Neuron (in vitro differentiated cells): ENCODE measurements around the gene PID1.

Source experiments
- H2AFZ ChIP-seq: one replicate; pipeline ENCODE4 v1.6.1; 2013; ENCODE audit warnings: low read depth, mild to moderate bottlenecking, inconsistent platforms, low read length, moderate library complexity
- H3K27me3 ChIP-seq: one replicate; pipeline ENCODE4 v1.6.1; 2013; ENCODE audit warnings: low read length; ENCODE audit not compliant: insufficient read depth
- H3K36me3 ChIP-seq: one replicate; pipeline ENCODE4 v1.6.1; 2013; ENCODE audit warnings: low read length; ENCODE audit not compliant: insufficient read depth
- H3K4me1 ChIP-seq: one replicate; pipeline ENCODE4 v1.6.1; 2013; ENCODE audit warnings: low read length; ENCODE audit not compliant: insufficient read depth
- H3K4me3 ChIP-seq: 2 replicates; pipeline ENCODE4 v1.5.1; 2013; ENCODE audit warnings: mild to moderate bottlenecking, low read length, moderate library complexity
- H3K9me3 ChIP-seq: one replicate; pipeline ENCODE4 v1.6.1; 2013; ENCODE audit warnings: low read length

The PID1 gene

GRCh38 chr2:229230256-229230655, 40.8 kb downstream of the PID1 start:
- no peak overlapping the region for H3K4me3 ChIP-seq

GRCh38 chr2:229226382-229226781, 44.7 kb downstream of the PID1 start:
- no peaks in the 10 kb centered on the region for H3K27me3 ChIP-seq
- no peaks in the 10 kb centered on the region for H3K4me1 ChIP-seq
- no peaks in the 10 kb centered on the region for H3K36me3 ChIP-seq
- no peaks in the 10 kb centered on the region for H3K9me3 ChIP-seq
- H3K4me3 ChIP-seq: no peak overlapping the region
- no peak overlapping the region for H2AFZ ChIP-seq

More at GRCh38 chr2:229230256-229230655, 40.8 kb downstream of the PID1 start:
- H3K36me3 ChIP-seq: no peaks in the 10 kb centered on the region
- H3K4me1 ChIP-seq: no peaks in the 10 kb centered on the region
- no peak overlapping the region for H2AFZ ChIP-seq
- no peaks in the 10 kb centered on the region for H3K9me3 ChIP-seq
- no peaks in the 10 kb centered on the region for H3K27me3 ChIP-seq

- Histone ChIP-seq H3K4me3 (no peak overlapping the region), H3K9me3 (no peaks in the 10 kb centered on the region), H3K4me1 (no peaks in the 10 kb centered on the region), H3K36me3 (no peaks in the 10 kb centered on the region), H2AFZ (no peak overlapping the region), H3K27me3 (no peaks in the 10 kb centered on the region)
Measured at GRCh38 chr2:229223107-229223506, 48.0 kb downstream of the PID1 start.

GRCh38 chr2:229221641-229222040, 49.4 kb downstream of the PID1 start:
- no peaks in the 10 kb centered on the region for H3K9me3 ChIP-seq
- no peaks in the 10 kb centered on the region for H3K4me1 ChIP-seq
- H3K27me3 ChIP-seq: no peaks in the 10 kb centered on the region
- H3K4me3 ChIP-seq: no peak overlapping the region
- no peak overlapping the region for H2AFZ ChIP-seq
- H3K36me3 ChIP-seq: no peaks in the 10 kb centered on the region

- Histone ChIP-seq H3K4me1 (no peaks in the 10 kb centered on the region), H3K36me3 (no peaks in the 10 kb centered on the region), H3K4me3 (no peak overlapping the region), H3K9me3 (no peaks in the 10 kb centered on the region), H2AFZ (no peak overlapping the region), H3K27me3 (no peaks in the 10 kb centered on the region)
Measured at GRCh38 chr2:229220254-229220653, 50.8 kb downstream of the PID1 start.

GRCh38 chr2:229218329-229218921, 52.7 kb downstream of the PID1 start:
- Histone ChIP-seq H3K4me1 (no peaks in the 10 kb centered on the region), H2AFZ (no peak overlapping the region), H3K27me3 (no peaks in the 10 kb centered on the region), H3K4me3 (no peak overlapping the region), H3K9me3 (no peaks in the 10 kb centered on the region), H3K36me3 (no peaks in the 10 kb centered on the region)

GRCh38 chr2:229212241-229212640, 58.8 kb downstream of the PID1 start:
- H3K9me3 ChIP-seq: no peaks in the 10 kb centered on the region
- H3K4me3 ChIP-seq: no peak overlapping the region
- no peaks in the 10 kb centered on the region for H3K36me3 ChIP-seq
- no peaks in the 10 kb centered on the region for H3K27me3 ChIP-seq
- no peak overlapping the region for H2AFZ ChIP-seq
- no peaks in the 10 kb centered on the region for H3K4me1 ChIP-seq

GRCh38 chr2:229210641-229211040, 60.4 kb downstream of the PID1 start:
- Histone ChIP-seq H3K36me3 (no peaks in the 10 kb centered on the region), H3K4me1 (no peaks in the 10 kb centered on the region), H2AFZ (no peak overlapping the region), H3K27me3 (no peaks in the 10 kb centered on the region), H3K4me3 (no peak overlapping the region), H3K9me3 (no peaks in the 10 kb centered on the region)

- H3K36me3 ChIP-seq: no peaks in the 10 kb centered on the region
- no peak overlapping the region for H3K4me3 ChIP-seq
- H3K27me3 ChIP-seq: no peaks in the 10 kb centered on the region
- no peaks in the 10 kb centered on the region for H3K9me3 ChIP-seq
- H3K4me1 ChIP-seq: no peaks in the 10 kb centered on the region
- H2AFZ ChIP-seq: no peak overlapping the region
Measured at GRCh38 chr2:229206548-229206947, 64.5 kb downstream of the PID1 start.

- H3K4me1 ChIP-seq: no peaks in the 10 kb centered on the region
- no peak overlapping the region for H3K4me3 ChIP-seq
Measured at GRCh38 chr2:229205704-229206103, 65.4 kb downstream of the PID1 start.

GRCh38 chr2:229202646-229203045, 68.4 kb downstream of the PID1 start:
- Histone ChIP-seq H2AFZ (no peak overlapping the region), H3K27me3 (no peaks in the 10 kb centered on the region), H3K4me1 (no peaks in the 10 kb centered on the region), H3K36me3 (no peaks in the 10 kb centered on the region), H3K4me3 (no peak overlapping the region), H3K9me3 (no peaks in the 10 kb centered on the region)

More at GRCh38 chr2:229205704-229206103, 65.4 kb downstream of the PID1 start:
- no peaks in the 10 kb centered on the region for H3K9me3 ChIP-seq
- no peaks in the 10 kb centered on the region for H3K36me3 ChIP-seq
- H3K27me3 ChIP-seq: no peaks in the 10 kb centered on the region
- no peak overlapping the region for H2AFZ ChIP-seq

- Histone ChIP-seq H3K36me3 (no peaks in the 10 kb centered on the region), H3K4me1 (no peaks in the 10 kb centered on the region), H3K4me3 (no peak overlapping the region), H3K27me3 (no peaks in the 10 kb centered on the region), H2AFZ (no peak overlapping the region), H3K9me3 (no peaks in the 10 kb centered on the region)
Measured at GRCh38 chr2:229201521-229201920, 69.6 kb downstream of the PID1 start.

GRCh38 chr2:229199267-229199666, 71.8 kb downstream of the PID1 start:
- no peaks in the 10 kb centered on the region for H3K4me1 ChIP-seq
- no peaks in the 10 kb centered on the region for H3K36me3 ChIP-seq
- no peaks in the 10 kb centered on the region for H3K9me3 ChIP-seq
- no peak overlapping the region for H2AFZ ChIP-seq
- no peaks in the 10 kb centered on the region for H3K27me3 ChIP-seq
- H3K4me3 ChIP-seq: no peak overlapping the region

GRCh38 chr2:229196448-229196847, 74.6 kb downstream of the PID1 start:
- Histone ChIP-seq H3K27me3 (no peaks in the 10 kb centered on the region), H3K4me3 (no peak overlapping the region), H3K9me3 (no peaks in the 10 kb centered on the region), H2AFZ (no peak overlapping the region), H3K4me1 (no peaks in the 10 kb centered on the region), H3K36me3 (no peaks in the 10 kb centered on the region)
